GM21723 (cell line): ENCODE measurements around the gene CACNA2D4.

Source experiments
- ATAC-seq: cut with Tn5 transposase; IDR thresholded peaks from one replicate; pipeline ENCODE4 v1.9.1; 2021; ENCODE audit warnings: mild to moderate bottlenecking, moderate library complexity; ENCODE audit not compliant: unreplicated experiment

Gene CACNA2D4

DNA sequence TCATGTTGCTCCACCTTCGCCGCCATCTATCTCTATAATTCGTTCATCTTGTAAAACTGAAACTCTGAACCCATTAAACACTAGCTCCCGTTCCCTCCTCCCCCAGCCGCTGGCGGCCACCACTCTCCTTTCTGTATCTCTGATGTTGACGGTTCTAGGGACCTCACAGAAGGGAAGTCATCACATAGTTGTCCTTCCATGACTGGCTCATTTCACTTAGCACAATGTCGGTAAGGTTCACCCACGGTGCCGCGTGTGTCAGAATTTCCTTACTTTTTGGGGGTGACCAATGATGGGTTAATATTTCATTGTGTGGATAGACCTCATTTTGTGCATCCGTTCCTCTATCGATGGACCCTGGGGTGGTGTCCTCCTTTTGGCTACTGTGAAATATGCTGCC is 2.0 kb upstream of the CACNA2D4 start:
- no peak for ATAC-seq

GRCh38 chr12:1919763-1920162 is 1.3 kb upstream of the CACNA2D4 start:
- ATAC-seq: no peak

GRCh38 chr12:1919284-1919683 is 832 bp upstream of the CACNA2D4 start:
- no peak for ATAC-seq

- ATAC-seq: no peak
These were observed 408 bp upstream of the CACNA2D4 start for GRCh38 chr12:1918884-1919236.

GRCh38 chr12:1917172-1918070 is 1.0 kb downstream of the CACNA2D4 start:
- no peak for ATAC-seq

DNA sequence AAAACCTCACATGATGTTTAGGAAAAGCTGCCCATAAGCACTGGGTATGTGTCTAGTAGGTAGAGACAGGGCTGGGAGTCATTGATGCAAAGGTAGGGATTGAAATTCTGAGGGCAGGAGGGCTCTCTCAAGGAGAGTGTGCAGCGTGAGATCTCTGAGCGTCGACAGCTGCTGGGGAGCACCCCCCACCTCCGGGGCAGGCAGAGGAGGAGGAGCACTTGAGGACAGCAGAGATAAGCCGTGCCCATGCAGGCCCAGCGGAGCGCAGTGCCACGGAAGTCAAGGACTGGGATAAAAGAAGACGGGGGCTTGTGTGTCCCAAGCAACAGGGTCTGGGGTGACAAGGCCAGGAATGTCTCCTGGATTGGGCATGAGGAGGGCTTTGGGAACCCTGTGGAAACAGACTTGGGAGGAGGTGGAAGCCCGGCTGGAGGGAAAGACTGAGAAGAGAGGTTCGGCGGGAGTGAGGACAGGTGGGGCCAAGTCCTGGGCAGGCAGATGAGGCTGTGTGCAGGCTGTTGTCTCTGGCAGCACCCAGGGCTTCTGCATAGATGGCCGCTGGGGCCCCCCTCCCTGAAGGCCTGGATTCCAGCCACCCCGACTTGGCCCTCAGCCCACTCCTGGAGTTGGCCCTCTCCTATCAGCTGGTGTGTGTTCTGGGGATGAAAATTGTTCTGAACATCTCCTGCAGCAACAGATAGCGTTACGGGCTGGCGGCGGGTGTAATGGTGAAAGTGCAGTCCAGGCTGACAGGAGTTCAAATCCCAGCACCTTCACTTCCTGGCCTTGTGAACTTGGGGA is 1.9 kb downstream of the CACNA2D4 start:
- no peak for ATAC-seq

DNA sequence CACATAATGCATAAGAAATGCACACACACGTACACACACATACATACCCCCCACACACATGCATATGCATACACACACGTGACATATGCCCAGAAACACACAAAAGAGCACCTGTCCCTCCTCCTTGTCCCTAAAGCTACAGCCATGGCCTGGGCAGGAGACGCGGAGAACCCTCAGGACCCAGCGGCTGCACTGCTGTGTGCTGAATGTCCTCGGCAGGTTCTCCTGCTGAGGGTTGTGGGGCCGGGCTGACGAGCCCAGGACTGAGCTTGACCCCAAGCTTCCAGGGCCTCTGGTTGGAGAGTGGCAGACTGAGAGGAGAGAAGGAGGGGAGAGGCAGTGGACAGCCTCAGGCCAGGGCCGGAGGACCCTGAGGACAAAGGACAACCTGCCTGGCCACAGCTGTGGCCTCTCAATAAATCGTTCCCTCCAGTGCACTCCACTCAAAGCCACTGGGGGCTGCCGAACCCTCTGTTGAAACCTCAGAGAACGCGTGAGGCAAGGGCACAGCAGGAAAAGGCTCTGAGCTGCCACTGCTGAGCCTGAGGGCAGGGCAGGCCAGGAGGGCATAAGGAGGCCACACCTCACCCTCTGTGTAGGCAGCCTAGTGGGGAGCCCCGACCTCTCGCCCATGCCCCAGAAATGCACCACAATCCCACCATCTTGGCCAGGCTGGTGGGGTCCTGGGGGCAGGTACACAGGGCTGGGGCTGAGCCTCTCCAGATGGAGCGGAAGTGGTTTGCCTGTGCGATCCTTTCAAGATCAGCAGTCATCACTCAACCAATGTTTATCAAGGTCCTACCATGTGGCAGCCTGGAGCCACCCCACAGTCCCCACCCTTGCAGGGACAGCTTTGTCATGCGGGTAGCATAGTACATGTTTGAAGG is 3.1 kb downstream of the CACNA2D4 start:
- no peak for ATAC-seq

DNA sequence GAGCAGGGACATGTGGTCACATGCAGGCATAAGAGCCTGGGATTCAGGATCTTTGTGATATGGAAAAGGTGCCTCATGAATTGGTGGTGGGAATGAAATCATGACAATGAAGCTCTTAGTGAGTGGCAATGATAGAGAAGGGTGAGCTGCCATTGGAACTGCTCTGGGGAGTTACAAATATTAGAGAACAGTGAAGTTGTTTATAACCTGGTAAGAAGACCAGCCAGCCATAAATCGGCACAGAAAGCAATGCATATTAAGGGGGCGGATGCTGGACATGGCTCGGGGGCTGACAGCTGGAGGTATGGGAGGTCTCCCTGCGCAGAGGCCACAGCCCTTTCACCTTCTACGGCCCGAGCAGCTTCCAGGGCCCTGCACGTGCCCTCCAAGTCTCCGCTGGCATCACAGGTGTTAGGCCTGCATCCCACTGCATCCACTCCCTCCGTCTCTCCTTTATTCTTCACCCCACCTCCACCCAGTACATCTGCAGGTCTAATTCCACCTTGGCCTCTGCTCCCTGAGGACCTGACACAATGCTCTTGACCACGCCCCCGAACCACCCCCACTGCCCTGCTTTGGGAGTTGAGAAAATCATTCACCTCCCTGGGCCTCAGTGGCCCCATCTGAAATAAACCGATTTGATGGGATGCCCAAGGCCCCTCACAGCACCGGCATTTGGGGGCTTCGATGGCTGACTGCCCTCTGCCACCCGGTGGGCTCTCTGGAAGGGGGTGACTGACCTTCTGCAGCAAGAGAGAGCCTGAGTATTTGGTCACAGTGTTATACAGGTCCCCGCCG is 4.1 kb downstream of the CACNA2D4 start:
- ATAC-seq: no peak

GRCh38 chr12:1913377-1914113 is 4.9 kb downstream of the CACNA2D4 start:
- no peak for ATAC-seq

GRCh38 chr12:1912580-1913376 is 5.7 kb downstream of the CACNA2D4 start:
- no peak for ATAC-seq

DNA sequence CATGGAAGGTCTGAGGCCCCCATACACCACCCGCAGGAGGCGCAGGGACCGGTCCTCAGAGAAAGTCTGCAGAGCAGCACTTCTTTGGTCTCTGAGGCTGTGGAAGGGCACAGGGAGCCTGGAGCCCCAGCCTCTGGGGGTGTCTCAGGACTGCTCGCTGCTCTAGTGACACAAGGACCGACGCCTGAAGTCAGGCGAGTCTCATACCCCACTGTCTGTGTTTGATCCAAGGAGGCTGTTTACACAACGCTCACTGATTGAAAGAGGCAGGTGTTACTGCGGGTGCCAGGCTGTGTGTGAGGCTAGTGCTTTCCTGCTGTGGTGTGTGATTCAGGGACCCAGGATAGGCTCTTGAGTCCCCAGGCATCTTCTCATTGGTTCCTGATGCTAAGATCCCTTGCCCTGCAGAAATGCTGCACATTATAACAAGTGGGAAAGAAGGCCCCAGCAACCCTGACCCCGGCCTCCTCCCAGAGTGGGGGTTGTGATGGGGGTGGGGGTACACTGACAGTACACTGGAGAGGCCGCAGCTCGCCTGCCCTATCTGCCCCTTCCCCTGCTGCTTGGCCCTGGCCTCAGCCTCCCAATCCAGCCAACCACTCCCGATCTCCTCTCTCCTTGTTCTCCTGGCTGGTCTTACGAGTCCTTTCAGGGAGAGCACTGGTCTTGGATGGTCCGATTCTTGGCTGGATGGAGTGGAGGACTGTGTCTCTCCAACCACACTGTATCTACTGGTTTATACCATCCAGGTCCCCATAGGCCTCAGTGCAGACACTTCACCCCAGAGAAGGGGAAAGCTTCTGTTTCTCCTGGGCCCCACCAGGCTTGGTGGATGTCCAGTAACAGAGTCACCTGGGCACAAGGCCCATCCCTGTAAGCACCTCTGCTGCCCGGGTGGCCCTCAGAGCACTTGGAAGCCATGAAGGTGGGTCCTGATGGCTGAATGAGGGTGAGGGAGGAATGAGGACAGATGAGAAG is 6.6 kb downstream of the CACNA2D4 start:
- ATAC-seq: no peak

GRCh38 chr12:1910468-1910867 is 8.0 kb downstream of the CACNA2D4 start:
- no peak for ATAC-seq

- ATAC-seq: no peak
These were observed 9.7 kb downstream of the CACNA2D4 start for GRCh38 chr12:1908758-1909157.

GRCh38 chr12:1907652-1908611 is 10.5 kb downstream of the CACNA2D4 start:
- ATAC-seq: no peak

DNA sequence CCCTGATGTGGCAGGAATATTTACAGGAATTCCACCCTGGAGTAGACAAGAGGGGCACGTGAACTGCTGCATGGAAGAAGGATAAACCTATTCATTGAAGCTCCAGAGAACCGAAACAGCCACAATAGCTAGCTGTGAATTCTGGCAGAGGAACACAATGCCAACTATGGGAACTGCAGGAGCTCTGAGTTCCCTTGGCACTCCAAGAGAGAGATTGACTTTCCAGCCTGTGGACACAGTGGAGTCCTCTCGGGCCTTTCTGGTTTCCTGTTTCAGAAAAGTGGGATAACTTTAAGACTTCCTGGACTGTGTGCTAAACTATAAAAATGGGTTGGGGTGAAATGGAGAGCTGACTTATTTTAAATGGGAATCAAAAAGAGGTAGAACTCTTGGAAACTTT is 11.9 kb downstream of the CACNA2D4 start:
- no peak for ATAC-seq

DNA sequence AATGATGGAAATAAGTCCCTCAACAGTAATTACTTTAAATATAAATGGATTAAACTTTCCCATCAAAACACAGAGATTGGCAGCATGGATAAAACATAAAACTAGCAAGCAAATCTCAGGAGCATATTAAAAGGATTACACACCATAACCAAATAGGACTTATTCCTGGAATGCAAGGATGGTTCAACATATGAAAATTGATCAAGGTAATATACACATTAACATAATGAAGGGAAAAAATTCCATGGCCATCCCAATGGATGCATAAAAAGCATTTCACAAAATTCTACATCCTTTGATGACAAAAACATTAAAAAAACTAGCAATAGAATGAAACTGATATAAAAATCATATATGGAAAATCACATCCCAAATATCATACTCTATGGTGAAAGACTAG is 13.6 kb downstream of the CACNA2D4 start:
- ATAC-seq: no peak

DNA sequence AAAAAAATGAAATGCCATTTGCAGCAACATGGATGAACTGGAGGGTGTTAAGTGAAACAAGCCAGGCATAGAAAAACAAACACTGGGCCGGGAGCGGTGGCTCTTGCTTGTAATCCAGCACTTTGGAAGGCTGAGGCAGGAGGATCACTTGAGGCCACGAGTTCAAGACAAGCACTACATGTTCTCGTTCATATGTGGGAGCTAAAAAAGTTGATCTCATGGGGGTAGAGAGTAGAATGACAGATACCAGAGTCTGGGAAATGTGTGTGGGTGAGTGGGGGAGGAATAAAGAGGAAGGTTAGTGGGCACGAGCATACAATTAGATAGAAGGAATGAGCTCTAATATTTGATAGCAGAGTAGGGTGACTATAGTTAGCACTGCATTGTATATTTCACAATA is 21.5 kb downstream of the CACNA2D4 start:
- ATAC-seq: no peak
